HG02943 (cell line): ENCODE measurements around the gene HAUS8.
"Not testable (repeated sequence)": the region's sequence is repeated elsewhere in the genome, so short reads cannot be mapped to it uniquely, and the experiment has no call there.

Source experiments
- ATAC-seq: cut with Tn5 transposase; IDR thresholded peaks from one replicate; pipeline ENCODE4 v1.9.1; 2021; ENCODE audit warnings: mild to moderate bottlenecking, low read depth, moderate library complexity; ENCODE audit not compliant: unreplicated experiment

The HAUS8 gene

DNA sequence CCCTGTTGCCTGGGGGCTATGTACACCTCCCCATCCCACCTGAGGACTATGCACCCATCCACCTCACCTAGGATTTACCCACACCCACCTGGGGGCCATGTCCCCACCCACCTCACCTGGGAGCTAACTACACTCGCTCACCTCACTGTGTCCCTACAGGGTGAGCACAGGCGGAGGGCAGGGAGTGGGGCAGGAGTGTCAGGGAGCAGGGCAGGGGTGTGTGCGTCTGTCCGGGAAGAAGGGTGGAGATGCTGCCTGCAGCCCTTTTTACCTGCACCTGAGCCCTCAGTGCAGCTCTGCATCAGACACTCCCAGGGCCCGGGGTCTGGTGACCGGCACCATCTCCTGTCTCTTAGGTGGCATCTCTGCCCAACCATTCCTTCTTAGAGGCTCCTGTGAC, 38.1 kb downstream of the HAUS8 start:
- no peak for ATAC-seq

DNA sequence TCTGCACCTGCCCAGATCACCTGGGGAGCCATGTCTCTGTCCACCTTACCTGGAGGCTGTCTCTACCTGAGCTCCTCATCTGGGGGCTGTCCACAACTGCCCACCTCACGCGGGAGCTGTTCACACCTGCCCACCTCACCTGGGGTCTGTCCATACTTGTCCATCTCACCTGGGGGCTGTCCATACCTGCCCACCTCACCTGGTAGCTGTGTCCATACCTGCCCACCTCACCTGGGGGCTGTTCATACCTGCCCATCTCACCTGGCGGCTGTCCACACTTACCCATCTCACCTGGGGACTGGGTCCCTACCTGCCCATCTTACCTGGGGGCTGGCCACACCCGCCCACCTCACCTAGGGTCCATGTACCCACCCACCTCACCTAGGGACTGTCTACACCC, 38.6 kb downstream of the HAUS8 start:
- no peak for ATAC-seq

DNA sequence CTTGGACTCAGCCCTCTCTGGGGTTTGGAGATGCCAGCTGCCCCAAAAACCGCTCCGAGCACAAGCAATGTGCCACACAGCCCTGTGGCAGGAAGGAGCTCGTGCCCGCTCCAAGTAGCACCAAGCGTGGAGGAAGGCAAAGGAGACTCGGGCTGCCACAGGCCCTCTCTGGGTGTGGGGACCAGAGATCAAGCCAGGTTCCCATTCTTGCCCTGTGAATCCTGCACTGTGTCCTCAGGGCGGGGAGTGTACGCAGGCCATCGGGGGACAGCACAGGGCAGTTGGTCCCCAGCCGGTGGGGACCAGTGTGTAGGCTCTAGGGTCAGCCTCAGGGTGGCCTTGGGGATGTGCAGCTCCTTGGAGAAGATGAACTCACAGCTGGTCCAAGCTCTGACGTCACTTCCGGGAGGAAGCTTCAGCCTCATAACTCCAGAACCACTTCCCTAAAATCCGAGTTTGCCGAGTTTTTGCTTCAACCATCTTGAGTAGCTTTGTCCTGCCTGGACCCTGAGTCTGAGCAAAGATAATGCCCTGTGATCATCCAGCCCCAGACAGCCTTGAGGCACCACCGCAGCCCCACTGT, 39.3 kb downstream of the HAUS8 start:
- ATAC-seq, result no peak

DNA sequence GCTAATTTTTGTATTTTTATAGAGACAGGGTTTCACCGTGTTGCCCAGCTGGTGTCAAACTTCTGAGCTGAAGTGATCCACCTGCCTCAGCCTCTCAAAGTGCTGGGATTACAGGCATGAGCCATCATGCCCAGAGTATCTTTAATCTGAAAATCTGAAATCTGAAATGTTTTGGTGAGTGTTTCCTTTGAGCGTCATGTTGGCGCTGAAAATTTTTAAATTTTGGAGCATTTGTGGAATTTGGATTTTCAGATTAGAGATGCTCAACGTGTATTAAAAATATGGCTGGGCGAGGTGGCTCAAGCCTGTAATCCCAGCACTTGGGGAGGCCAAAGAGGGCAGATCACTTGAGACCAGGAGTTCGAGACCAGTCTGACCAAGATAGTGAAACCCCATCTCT, 43.5 kb downstream of the HAUS8 start:
- no peak for ATAC-seq

DNA sequence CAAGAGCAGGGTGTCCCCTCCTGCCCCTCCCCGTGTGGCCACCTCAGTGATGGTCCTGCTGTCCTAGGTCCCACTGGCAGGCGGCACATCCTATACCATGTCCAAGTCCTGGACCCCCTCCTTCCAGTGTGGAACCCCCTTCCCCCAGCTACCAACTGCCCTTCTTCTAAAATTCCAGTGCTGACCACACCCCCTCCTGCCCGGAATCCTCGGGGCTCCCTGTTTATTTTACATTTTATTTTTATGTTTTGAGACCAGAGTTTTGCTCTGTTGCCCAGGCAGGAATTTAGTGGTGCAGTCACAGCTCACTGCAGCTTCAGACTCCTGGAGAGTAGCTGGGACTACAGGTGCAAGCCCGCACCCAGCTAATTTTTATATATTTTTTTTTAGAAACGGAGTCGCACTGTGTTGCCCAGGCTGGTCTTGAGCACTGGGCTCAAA, 47.7 kb downstream of the HAUS8 start:
- no peak for ATAC-seq

DNA sequence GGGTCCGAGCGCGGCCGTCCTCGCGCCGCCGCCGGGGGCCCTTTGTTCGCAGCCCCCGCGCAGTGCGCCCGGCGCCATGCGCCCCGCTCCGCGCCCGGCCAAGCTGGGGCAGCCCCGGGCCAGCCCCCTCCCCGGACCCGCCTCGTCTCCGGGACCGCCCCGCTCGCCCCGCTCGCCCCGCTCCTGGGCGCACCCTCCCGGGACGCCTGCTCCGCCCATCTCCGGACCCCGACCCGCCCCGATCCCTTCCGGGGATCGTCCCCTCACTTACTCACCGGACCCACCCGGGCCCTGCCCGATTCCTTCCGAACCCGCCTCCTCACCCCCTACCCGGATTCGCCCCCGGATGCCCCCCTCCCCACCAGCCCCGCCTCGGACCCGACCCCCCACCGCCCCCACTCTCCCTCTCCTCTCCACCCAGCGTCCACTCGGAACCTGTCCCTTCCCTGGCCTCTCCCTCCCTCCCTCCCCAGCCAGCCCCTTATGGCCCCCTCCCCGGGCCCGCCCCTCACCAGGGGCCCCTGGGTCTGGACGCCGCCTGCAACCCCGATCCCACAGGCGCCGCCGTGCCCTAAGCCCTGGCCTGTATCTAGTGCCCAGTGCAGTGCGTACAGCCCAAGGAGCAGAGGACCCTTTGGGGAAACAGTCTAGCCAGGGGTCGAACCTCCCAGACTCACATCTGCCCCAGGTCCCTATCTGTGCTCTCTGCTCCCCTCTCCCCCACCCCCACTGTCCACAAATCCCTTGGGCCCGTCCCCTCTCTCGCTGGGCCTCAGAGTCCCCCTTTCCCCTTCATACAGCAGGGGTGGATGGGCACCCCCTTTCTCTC, 48.3 kb downstream of the HAUS8 start, which contains the start of gene CPAMD8:
TSS of gene CPAMD8 (minus strand) at position 105 of the 829 bp plus-strand sequence. CDS start 168 bp downstream, outside the sequence.
- ATAC-seq, result no peak

DNA sequence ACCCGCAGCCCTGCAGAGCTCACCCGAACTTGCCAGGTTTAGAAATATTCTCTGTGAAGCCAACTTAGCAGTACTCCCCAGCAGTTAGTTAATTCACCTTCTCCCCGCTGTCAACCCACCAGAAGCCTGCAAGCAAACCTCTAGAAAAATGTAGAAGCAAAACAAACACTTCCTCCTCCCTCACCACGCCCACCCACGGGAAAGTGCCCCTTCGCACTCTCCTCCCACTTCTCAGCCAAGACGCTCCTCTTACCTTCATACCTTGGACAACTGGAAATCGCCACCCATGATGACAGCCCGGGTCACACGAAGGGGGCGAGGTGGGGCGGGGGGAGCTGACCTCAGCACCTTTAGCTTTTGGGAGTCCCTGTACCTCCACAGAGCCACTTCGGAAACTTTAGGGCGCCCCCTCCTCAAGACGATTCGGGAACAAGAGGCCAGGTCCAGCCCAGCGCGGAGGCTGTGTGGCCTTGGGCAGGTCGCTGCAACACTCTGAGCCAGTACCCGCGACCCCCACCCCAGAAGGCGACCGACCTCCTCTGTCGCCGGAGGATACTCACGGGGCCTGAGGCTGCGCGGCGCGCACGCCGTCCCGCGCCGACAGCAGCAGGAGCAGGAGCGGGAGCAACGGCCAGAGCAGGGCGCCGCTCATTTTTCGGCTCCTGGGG, 49.1 kb downstream of the HAUS8 start:
- ATAC-seq, result no peak

DNA sequence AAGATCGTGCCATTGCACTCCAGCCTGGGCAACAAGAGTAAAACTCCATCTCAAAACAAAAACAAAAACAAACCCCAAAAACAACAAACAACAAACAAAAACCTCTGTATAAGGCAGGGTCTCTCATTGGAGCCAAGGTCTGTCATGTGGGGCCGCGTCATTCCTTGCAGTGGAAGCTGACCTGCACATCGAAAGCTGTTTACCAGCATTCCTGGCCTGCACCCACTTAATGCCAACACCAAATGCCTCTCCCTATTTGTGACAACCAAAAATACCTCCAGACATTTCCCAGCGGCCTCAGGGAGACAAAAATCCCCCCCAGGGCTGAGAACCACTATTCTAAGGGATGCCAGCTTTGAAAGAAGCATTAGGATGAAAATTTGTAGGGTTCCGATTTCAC, 49.9 kb downstream of the HAUS8 start:
- no peak for ATAC-seq

DNA sequence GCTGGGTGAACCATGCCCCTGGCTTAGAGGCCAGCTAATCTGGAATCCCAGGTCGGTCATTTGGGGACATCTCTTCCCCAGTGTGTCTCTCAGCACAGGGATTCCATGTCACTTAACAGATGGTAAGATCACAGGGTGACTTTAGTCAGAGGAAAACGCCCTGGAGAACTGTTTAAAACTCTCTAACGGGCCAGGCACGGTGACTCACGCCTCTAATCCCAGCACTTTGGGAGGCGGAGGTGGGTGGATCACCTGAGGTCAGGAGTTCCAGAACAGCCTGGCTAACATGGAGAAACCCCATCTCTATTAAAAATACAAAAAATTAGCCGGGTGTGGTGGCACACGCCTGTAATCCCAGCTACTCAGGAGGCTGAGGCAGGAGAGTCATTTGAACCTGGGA, 50.3 kb downstream of the HAUS8 start:
- not testable (repeated sequence) for ATAC-seq

DNA sequence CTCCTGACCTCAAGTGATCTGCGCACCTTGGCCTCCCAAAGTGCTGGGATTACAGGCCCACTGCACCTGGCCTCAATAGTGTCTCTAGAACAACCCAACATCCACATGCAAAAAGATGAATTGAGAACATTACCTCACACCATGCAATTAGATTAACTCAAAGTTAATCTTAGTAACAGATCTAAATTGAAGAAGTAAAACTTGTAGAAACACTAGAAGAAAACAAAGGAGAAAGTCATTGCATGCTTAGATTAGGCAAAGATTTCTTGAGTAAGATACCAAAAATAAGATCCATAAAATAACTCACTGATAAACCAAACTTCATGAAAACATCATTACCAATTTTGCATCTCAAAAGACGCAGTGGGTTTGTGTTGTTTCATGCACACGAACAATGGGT, 51.4 kb downstream of the HAUS8 start:
- no peak for ATAC-seq

DNA sequence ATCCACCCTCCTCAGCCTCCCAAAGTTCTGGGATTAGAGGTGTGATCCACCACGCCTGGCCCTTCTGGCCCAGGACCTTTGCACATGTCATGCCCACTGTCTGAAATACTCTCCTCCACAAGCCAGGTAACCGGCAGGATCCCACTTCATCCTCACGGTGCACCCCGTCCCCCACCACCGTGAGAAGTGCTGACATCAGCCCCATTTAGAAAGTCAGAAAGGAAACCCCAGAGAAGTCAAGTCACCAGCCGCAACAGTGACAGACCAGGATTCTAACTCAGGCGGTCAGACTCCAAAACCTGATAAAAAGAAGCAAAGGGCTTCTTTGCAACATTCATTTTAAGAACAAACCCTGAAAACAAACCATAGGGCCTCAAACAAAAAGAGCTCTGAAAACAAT, 52.5 kb downstream of the HAUS8 start:
- no peak for ATAC-seq

DNA sequence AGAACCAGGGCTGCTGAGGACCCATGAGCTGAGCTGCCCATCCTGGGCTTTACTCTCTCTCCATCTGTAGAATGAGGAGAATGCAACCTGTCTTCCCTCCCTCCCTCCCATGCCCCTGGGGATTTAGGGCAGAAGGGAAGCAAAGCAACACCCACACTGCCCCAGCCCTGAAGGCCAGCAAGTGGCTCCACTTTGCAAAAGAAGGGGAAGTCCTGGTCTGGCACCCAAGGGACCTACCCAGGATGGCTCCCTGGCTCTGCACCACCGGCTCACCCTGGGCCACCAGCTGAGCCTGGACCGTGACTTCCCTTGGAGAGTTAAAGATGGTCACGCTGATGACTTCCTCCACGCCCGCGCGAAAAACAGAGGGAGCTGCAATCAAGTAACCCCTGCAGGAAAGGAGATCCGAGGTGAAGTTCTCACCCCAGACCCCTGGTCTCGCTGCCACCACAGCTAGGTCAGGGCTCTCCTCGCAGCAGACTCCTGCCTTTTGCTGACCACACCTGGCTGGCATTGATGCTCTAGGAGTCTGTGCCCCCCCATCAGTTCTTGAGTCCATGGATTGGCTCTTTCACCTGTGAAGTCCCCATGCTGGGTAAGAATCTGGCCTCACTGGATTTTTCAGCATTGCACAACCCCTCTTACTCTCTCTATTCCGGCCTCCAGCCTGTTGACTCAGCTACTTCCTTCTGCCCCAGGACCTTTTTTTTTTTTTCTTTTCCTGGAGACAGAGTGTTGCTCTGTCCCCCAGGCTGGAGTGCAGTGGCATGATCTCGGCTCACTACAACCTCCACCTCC, 53.3 kb downstream of the HAUS8 start:
- ATAC-seq, result no peak

DNA sequence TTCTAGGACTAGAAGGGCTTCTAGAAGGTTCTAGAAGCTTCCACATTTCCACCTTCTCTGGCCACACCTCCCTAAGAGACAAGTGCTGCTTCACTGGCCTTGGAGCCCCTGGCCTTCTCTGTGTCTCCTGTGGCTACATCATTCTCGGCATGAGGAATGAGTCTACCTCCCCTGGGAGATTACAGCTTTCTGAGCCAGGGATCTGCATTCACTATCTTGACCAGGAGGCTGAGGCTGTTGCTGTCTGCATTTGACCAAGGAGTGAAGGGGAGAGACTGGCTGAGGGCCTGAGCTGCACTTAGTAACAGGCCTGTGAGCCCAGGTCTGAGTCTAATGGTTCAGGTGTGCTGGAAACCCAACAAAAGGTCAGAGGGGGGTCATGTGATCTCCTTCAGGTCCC, 53.9 kb downstream of the HAUS8 start:
- ATAC-seq, result no peak

DNA sequence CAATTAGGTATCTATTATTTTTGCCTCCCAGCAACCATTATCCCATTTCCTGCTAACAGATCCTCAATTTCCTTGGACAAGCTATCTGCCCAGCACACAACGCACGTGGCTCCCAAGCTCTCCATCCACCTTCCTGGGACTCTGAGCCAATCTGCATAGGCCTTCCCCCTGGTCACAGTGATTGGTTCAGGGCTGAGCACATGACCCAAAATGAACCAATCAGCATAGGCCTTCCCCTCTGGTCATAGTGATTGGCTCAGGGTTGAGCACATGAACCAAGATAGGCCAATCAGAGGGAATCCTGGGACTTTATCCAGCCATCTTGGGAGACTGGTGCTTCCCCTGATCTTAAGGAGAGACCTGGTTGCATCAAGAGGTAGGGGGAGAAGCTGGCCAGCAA, 54.4 kb downstream of the HAUS8 start:
- no peak for ATAC-seq

DNA sequence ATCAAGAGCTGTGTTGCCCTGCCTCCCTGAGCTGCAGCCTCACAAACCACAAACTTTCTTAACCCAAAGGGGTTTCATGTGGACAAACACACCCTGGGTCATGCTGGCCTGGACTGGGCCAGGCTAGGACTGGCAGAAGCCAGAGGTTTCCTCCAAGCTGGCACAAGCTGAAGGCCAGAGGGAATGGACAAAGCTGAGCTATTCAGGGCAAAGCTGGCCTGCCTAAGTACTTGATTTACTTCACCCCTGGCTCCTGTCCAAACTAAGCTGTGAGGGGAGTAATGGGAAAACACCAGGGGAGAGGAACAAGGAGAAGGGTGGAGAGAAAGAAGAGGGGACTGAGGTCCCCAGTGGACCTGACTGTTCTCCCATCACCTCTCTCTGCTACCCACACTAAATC, 54.9 kb downstream of the HAUS8 start:
- no peak for ATAC-seq

DNA sequence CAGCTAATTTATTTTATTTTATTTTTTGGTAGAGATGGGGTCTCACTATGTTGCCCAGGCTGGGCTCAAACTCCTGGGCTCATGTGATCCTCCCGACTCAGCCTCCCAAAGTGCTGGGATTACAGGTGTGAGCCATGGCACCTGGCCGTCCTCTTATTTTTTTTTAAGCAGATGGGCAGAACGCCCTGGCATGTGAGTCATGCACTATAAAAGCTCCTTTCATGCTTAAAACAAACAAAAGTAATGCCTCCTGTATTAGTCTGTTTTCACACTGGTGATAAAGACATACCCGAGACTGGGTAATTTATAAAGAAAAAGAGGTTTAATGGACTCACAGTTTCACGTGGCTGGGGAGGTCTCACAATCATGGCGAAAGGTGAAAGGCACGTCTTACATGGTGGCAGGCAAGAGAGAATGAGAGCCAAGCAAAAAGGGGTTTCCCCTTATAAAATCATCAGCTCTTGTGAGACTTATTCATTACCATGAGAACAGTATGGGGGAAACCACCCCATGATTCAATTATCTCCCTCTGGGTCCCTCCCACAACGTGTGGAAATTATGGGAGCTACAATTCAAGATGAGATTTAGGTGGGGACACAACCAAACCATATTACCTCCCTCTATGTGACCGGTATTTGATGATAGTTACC, 60.9 kb downstream of the HAUS8 start:
- ATAC-seq, result not testable (repeated sequence)

DNA sequence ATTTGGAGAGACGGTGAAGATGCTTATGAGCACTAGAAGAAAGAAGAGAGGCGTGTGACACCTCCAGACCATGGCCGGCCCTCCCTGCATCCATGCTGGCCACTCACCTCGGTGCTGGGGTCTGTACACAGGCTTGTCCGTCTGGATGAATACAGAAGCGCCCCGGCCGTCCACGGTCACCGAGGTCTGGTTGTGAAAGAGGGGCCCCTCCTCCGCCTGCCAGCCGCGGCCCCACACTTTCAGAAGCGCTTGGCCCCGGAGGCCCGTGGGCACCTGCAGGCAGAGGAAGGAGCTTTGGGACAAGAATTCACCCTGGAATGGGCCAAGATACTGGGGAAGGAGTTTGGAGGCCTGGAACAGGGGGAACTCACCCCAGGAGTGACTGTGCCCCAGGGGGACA, 63.8 kb downstream of the HAUS8 start:
- no peak for ATAC-seq

DNA sequence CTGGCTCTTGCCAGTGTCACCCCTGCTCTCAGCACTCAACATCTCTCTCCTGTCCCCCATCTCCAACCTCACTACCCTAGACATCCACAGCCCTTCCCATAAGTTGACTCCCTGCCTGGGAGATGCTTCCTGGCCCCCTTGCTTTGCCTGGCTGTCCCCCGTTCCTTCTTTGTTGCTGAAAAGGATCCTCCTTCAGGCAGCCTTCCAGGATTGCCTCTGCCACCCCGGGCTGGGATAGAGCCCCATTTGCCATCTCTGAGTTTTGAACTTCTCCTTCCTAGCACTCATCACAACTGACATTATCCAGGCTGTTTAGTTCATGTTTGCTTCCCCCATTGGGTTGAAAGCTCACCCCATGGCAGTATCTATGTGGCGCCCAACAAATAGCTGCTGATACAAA, 68.7 kb downstream of the HAUS8 start:
- no peak for ATAC-seq

DNA sequence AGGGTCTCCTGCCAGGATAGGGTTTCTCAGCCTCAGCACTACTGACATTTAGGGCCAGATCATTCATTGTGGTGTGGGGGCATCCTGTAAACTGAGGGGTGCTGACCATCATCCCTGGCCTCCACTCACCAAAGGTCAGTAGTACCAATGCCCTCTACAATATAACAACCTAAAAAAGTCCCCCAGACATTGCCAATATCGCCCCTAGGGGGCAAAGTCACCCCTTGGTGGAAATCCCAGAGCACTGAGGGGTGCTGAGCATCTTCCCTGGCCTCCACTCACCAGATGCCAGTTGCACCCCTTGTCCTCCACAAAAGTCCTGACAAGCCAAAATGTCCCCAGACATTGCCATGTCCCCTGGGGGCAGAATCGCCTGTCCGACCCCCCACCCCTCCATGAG, 70.3 kb downstream of the HAUS8 start:
- no peak for ATAC-seq

DNA sequence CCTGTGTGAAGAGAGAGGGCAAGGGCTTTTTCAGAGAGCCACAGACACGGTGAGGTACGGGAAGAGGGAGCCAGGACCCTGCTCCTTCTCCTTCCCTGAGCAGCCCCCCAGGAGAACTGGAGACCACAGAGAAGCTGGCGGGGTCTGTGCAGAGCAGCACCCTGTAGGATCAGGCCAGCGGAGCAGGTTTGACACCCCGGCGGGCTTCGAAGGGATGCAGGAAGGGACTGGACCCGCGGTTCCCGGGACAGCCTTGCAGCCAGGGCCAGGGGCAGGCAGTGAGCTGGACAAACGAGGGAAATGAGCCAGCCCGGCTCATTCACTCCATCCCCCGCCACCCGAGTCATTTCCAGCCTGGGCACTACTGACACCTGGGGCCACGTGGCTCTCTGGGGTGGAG, 70.9 kb downstream of the HAUS8 start:
- no peak for ATAC-seq
